PFSK-1 (cell line): ENCODE data around the gene PIEZO1.

ENCODE experiments used
- POLR2AphosphoS5 ChIP-seq: IDR thresholded peaks from 2 replicates; pipeline ENCODE4 v1.6.1; 2012; ENCODE audit warnings: low read depth, mild to moderate bottlenecking, control low read depth, low read length, moderate library complexity
- SIN3A ChIP-seq: IDR thresholded peaks from 2 replicates; pipeline ENCODE4 v1.6.1; 2012; ENCODE audit warnings: mild to moderate bottlenecking, low read length, moderate library complexity, borderline replicate concordance; ENCODE audit not compliant: insufficient read depth
- TAF1 ChIP-seq: IDR thresholded peaks from 2 replicates; pipeline ENCODE4 v1.6.1; 2012; ENCODE audit warnings: low read length, control low read depth, borderline replicate concordance; ENCODE audit not compliant: insufficient read depth
- TF ChIP-seq, protein P1 (sequence below), 2 experiments: IDR thresholded peaks; 2 replicates each; pipeline versions ENCODE4 v1.6.1 to v1.8.0; 2011 to 2012; ENCODE audit warnings: low read depth in 2 of 2, low read length in 2 of 2, control low read depth in 1 of 2, inconsistent platforms in 1 of 2, mild to moderate bottlenecking in 1 of 2, moderate library complexity in 1 of 2; ENCODE audit not compliant: insufficient read depth in 1 of 2

- no peak for TF ChIP-seq TAF1
- TF ChIP-seq POLR2AphosphoS5: no peak
- TF ChIP-seq, protein P1, sequence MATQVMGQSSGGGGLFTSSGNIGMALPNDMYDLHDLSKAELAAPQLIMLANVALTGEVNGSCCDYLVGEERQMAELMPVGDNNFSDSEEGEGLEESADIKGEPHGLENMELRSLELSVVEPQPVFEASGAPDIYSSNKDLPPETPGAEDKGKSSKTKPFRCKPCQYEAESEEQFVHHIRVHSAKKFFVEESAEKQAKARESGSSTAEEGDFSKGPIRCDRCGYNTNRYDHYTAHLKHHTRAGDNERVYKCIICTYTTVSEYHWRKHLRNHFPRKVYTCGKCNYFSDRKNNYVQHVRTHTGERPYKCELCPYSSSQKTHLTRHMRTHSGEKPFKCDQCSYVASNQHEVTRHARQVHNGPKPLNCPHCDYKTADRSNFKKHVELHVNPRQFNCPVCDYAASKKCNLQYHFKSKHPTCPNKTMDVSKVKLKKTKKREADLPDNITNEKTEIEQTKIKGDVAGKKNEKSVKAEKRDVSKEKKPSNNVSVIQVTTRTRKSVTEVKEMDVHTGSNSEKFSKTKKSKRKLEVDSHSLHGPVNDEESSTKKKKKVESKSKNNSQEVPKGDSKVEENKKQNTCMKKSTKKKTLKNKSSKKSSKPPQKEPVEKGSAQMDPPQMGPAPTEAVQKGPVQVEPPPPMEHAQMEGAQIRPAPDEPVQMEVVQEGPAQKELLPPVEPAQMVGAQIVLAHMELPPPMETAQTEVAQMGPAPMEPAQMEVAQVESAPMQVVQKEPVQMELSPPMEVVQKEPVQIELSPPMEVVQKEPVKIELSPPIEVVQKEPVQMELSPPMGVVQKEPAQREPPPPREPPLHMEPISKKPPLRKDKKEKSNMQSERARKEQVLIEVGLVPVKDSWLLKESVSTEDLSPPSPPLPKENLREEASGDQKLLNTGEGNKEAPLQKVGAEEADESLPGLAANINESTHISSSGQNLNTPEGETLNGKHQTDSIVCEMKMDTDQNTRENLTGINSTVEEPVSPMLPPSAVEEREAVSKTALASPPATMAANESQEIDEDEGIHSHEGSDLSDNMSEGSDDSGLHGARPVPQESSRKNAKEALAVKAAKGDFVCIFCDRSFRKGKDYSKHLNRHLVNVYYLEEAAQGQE (IDR thresholded peaks at IDR 0.05; ENCODE audit: insufficient read depth in 1 of 2, low read depth in 2 of 2, low read length in 2 of 2): no peak
- no peak for TF ChIP-seq SIN3A
Observed at GRCh38 chr16:88820385-88821025, 35.5 kb upstream of the PIEZO1 start.
